ENCODE results near the gene CDH18.
"Not testable (repeated sequence)": the region's sequence is repeated elsewhere in the genome, so short reads cannot be mapped to it uniquely, and the experiment has no call there.

Gene CDH18

DNA sequence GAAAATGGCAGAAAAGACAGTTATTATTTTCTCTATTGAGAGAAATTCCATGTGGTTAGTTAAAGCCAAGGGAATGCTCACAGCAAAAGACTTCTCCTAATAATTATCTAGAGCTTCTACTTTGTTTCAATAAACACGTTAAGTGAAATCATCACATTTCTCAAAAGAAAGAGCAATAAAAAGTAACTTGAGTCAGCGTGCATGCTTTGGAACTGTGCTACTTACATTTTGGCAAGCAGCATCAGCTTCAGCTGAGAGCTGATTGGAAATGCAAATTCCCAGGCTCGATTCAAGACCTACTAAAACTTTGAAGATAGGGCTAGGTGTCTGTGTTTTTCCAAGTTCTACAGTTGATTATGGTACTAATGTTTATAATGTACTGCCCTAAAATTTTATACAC is 132.1 kb downstream of the CDH18 start:
- DNase-seq = no peak

DNA sequence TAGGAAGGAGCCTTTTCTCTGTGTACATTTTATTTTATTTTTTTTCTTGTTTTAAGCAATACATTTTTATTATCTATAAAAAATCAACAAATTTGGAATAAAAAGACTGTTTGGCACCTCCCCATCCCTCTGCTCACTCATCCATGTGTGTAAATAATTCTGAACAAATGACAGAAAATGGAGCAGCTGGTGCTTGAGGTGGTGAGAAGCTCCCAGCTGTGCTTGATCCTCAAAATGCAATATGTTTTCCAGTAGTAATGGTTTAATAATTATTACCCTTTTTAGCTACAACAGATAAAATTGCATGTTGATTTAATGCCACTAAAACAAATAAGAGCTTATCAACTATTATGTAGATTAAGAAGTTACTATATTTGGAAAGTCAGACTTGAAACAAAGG is 132.5 kb downstream of the CDH18 start:
- DNase-seq = no peak

DNA sequence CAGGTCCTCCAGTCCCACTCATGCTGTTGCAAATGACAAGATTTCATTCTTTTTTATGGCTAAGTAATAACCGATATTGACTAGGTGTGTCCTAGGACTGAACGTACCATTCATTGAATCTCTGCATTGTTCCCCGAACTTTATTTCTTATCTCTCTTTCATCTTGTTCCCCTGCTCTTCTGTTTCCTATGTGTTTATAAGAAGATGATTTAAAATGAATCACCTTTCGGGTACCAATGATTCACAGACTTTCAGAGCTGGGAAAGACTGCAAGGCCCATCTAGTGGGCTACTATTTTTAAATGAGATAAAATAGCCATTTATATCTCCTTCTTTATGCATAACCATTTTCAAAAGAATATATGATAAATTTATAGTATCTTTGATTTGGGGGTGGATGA is 133.0 kb downstream of the CDH18 start:
- DNase-seq = no peak

DNA sequence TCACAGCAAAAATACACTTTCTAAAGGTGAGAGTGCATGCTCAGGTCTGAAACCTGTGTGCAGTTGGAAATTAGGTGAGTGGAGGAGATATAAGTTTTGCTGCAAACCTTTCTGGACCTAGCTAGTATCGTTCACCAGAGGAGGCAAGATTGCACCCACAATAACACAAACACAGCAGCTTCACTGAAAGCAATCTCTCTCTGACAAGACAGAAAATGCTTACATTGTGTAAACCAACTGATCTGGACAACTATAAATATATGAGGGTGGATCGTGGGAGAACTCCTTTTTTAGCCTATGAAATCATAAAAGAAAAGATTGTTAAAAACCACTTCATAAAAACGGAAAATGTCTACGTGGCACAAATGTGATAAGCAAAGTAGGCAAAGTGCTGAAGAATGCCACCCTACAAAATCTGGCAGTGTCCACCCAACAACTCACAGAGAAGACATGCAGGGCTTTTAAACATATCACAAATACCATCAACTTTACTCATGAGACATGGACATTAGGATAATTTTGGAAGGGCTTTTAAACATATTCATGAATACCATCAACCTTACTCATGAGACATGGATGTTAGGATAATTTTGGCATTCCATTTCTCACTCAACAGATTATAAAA is 134.3 kb downstream of the CDH18 start:
- no peak for DNase-seq

DNA sequence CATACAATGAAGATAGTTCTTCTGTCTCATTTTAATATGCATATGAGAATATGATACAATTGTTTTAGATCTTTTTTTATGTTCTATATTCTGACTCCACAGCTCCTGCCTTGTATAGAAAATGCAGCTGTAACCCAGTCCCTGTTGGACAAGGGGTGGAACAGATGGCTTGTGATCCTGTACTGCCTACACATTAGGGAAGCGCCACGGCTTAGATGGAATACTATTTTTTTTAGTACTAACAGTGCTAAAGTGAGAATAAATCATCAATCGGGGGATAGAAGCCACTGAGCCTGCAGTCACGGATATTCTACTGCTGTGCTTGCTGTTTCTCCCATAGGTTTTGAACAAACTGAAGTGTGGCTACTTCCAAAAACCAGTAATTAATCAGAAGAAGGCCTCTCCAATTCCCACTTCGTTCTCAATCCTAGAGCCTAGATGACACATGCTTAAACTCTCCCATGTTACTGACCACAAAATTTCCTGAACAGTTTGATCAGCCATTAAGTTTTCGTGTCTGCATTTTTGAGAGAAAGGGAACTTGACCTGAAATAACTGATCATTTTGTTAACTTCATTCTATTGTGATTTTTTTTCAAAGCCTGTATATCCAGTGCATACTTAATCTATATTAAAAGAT is 150.3 kb downstream of the CDH18 start:
- DNase-seq = no peak

DNA sequence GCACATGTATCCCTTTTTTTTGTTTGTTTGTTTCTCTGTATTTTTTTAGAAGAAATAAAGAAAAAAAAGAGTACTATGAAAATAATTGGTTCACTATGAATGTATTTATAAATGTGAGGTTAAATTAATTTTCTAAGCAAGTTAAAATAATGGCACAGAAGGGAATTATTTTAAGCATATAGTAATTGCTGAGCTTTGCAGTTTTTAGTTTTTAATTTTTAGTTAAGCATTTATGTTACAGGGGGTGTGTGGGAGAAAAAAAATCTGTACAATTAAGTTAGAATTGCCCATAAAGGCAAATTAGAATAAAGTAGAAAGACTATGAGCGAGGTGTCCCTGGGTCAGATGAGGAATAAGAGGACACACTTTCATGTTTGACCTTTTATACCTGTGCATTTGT is 152.6 kb downstream of the CDH18 start:
- DNase-seq = no peak

DNA sequence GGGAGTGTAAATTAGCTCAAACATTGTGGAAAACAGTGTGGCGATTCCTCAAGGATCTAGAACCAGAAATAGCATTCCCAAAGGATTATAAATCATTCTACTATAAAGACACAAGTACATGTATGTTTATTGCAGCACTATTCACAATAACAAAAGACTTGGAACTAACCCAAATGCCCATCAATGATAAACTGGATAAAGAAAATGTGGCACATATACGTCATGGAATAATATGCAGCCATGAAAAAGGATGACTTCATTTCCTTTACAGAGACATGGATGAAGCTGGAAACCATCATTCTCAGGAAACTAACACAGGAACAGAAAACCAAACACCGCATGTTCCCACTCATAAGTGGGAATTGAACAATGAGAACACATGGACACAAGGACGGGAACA is 175.3 kb downstream of the CDH18 start:
- not testable (repeated sequence) for DNase-seq

DNA sequence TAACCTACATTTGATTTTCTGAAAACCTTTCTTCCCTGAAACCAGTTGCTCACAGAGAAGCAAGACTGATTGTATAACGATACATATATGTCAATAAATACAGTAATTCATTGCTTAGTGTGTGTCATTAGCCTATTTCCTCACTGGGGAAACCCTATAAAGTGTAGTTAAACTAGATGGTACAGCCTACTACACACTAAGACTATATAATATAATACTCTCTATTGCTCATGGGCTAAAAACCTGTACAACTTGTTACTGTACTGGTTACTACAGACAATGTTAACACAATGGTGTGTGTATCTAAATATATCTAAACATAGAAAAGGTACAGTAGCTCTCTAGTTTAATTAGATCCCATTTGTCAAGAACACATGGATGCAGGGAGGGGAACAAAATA is 181.2 kb downstream of the CDH18 start:
- DNase-seq = no peak

DNA sequence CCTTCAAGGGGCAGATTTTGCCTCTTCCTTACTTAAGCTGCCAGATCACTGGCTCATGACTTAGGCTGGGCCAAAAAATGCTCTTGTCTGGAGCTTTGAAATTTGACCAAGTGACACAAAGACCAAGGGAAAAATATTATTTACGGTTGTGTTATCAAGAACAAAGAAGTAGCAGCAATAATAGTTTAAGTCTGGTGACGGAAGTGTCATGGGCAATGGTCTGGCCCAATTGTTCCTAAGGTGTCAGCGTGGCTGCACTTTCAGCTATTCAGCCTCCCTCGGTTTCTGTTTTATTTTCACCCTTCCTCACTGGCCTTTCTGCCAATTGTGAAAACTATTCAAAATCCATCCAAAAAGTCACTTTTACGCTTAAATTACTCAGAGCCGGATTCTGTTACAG is 185.3 kb downstream of the CDH18 start:
- DNase-seq = no peak

DNA sequence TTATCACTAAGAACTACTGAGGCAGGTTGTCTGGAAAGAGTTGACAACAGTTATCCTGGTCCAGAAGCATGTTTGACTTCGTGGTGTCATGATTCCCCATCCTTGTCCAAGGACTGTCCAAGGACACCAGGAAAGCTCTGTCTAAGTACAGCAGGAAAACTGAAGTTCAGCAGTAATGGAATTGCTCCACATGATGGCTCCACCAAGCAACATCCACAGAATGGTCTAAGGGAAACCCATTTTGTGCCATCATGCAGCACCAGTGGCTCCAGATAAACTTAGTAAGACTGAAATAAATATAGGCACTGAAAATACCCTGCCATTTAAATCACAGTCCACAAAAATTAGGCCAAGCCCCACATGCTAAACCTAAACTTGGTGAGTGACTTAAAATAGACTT is 192.8 kb downstream of the CDH18 start:
- DNase-seq = no peak

DNA sequence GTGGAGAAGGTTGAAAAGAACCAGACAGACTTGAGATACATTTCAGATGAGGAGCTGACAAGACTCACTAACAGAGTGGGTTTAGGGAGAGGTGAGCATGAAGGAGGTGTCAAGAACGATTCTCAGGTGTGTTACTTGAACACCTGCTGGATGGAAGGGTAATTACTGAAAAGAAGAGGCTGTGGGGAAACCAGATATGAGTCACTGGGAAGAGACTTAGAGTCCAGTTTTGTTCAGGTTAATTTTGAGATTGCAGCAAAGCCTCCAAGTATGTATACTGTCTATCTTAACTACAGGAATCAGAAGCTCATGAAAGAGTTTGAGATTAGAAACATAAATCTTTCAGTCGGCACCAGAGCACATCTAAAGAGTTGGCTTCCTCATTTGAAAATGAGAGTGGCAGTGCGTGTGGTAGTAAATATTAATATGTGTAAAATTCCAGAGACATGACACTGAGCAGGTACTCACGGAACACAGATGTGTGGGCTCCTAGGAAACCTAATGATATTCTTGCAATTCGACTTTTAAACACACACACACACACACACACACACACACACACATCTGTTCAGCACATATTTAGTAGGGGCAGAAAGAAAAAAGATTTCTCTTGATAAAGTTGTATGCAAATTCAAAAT is 197.1 kb downstream of the CDH18 start:
- no peak for DNase-seq

DNA sequence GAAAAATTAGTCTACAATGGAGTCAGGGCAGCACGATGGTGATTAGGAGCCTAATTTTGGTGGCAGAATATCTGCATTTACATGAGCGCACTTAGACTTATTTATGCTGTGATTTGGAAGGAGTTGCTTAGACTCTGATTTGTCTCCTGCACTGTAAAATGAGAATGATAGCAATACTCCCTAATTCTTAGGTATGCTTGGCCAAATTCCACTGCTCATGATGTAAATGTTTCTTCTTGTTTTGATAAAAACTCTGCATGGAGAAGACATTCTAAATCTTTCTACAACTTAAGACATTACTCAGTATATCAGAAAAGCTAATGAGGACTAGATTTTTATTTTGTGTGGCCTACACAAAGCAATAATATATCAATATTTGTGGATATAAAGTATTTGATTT is 205.4 kb downstream of the CDH18 start:
- DNase-seq = no peak

DNA sequence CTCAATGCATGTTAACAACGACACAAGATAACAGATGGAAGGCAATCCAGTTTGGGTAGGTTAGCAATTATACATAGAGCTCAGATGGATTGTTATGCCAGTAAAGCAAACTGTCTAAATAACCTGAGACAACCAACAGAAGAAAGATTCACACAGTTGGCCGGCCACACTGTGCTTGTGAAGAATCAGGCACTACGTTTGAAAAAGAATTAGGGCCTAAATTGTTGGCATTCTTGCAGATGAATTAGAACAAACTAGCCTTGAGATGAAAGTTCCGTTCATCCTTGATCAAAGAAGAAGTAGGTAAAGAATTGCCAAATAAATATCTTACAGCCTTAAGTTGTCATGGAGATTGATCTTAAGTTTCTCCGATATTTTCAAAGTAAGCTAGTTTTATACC is 210.6 kb downstream of the CDH18 start:
- DNase-seq = no peak

DNA sequence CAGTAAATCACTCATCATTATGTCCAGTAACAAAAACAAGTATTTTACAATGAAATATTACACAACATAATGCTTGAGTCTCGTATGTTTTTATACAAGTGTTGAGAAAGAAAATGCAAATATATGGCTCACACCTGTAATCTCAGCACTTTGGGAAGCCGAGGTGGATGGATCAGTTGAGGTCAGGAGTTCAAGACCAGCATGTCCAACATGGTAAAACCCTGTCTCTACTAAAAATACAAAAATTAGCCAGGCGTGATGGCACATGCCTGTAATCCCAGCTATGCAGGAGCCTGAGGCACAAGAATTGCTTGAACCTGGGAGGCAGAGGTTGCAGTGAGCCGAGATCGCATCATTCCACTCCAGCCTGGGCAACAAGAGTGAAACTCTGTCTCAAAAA is 211.1 kb downstream of the CDH18 start:
- DNase-seq = not testable (repeated sequence)

DNA sequence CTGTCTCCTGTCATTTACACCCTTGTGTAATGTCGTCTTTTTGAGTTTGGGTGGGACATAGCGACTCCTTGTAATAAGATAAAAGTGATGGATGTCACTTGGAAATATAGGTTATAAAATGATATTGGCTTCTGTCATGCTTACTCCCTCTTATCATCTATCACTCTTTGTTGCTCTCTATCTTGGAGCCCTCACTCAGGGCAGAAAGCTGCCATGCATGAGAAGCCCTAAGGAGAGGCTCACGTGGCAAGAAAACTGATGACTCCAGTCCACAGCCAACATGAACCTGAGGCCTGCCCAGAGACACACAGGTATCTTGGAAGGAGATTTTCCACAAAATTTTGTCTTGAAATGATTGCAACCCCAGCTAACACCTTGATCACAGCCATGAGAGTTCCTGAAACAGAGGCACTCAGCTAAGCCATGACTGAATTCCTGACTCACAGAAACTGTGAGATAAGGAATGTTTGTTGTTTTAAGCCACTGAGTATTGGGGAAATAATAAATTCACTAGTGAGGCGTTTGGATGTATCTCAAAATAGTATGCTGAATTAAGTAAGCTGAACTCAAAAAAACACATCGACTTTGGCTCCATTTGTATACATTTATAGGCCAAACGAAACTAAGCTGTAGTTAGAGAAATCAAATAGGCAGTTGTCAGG is 216.7 kb downstream of the CDH18 start:
- no peak for DNase-seq

DNA sequence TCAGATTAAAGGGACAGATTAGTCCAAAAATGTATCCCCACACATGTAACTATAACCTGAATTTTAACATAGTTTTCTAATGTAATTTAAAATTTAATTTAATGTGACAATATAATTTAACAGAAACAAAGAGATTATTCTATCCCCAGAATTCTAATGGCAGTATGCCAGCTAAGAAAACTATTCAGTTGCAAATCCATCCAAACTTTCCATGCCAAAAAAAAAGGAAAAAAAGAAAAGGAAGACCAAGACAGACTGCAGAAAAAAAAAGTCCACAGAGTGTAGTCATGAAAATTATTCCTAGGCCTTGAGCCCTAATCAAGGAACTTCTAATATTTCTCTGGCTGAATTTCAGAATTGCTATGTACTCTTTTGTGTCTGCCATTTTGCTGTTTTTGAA is 217.6 kb downstream of the CDH18 start:
- DNase-seq = no peak

DNA sequence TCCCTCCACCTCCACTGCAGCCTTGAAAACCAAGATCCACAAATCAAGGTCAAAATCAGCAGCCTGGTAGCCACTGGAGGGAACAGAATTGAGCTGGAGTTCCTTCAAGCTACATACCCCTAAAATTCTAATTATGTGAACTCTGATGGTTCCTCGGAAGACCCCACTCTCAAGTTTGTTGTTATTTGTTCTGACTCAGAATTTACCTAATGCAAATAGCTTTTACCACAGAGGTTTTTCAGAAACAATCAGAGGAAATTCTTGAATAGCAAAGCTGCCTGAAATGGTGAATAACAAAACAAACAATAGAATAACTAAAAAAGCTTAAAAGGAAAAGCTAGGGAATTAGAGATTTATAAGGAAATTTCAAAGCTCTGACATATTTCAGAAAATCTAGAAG is 220.0 kb downstream of the CDH18 start:
- no peak for DNase-seq

DNA sequence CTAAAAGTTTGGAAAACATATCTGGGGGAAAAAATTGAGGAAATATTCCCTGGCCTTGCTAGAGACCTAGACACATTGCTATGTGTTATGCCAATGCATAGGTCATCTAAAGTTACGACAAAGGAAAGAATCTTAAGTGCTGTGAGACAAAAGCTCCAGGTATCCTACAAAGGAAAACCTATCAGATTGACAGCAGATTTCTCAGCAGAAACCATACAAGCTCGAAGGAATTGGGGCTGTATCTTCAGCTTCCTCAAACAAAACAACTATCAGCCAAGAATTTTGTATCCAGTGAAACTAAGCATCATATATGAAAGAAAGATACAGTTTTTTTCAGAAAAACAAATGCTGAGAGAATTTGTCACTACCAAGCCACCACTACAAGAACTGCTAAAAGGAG is 234.4 kb downstream of the CDH18 start:
- DNase-seq = no peak

DNA sequence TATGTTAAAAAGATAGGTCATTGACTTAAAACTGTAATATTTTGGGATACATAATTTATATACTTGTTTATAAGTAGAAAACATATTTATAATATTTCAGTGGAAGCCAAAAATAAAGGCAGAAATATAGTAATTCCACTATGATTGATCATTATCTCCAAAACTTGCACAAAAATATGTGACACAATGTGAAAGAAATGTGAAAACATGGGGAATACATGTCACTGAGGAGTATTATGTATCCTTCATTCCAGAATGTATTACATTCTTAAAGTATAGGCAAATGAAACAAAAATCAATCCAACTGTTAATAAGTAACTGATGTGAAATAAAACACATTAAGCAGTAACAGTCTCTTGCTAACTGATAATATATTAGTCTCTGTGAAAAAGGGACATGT is 236.7 kb downstream of the CDH18 start:
- DNase-seq = no peak

DNA sequence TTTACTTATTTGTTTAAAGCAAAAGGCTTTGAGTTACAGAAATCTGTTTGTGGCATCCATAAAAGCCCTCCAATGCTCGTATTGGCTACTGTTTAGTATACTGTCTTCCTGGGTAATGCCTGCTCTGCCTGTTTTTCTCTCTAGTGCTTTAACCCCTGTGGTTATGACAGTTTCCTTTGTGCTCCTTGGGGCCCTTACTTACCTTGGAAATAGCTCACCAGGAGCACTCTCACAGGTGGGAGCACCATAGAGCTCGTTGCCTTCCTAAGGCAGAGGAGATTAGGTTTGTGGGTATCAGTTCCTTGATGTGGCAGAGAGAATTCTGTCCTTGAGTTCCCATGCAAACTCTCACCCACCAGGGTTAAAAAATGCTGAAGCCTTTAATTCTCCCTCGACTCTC is 242.8 kb downstream of the CDH18 start:
- no peak for DNase-seq

DNA sequence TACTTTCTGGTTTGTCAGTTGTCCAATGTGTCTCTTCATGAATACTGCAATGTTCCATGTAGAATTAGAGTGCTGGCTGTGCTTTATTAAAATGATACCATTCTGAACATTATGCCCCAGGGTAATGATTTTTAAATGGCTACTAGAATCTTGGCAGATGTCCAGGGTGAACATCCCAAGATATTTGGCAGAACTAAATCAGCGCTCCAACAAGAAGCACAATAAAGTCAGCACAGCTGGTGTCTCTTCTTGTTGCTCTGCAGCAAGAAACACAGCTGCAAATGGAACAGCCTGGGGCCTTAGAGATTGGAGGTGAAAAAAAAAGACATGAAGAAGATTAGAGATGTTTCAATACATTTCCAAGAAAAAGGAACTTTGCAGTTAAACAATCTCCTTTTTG is 248.3 kb downstream of the CDH18 start:
- DNase-seq = no peak

DNA sequence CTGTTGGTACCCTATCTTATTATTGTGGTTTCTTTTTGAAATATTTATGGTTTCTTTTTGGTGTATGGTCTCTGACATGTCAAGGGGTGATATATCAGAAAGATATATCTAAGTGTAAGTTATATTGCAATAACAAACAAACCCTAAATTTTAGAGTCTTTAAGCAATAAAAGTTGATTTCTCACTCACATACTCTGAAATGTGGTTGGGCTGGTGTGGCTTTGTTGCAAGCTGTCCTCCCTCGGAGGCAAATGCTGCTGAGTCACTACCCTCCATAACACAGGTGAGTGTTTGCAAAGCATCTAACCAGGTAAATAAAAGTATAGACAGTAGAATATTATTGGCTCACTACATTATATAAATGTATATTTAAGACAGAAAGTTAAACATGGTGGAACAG is 253.2 kb downstream of the CDH18 start:
- no peak for DNase-seq

DNA sequence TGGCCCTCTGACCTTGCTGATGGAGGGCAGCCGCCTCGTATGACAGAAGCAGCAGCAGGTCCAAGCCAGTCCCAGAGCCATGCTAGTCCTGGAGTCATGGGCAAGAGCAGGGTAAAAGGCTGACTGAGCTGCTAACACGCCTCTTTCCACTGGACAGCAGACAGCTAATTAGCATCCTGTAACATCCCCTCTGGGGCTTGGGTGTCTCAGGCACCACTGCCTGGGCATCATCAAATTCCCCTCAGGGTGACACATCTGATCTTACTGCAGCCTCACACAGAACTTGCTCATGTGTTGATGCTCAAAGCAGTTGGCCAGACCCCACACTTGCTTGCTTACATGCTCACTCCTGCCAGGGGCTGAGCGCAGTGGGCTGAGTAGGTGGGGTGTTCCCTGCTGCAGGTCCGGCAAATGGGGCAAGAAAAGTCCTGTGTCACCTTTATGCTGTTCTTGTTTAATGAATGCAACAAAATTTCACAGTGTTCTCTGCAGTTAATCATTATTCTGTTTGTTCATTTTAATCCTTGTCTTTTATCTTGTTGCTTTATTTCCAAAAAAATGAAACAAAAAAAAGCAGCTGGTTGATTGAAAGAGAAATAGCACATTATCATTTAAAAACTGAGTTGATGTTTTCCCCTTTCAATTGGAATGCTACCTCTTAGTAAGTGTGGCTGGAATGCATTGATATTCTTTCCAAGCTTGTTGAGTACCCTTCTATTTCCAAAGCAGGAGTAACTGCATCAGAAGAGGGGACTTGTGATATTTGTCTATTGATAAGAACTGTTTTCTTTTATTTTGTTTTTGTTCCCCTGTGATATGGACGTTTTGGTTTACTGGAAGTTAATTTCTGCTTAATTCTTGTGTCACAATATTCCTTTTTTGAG is 254.1 kb downstream of the CDH18 start:
- no peak for DNase-seq
